BLaER1 treated with 17β-estradiol and CSF1 and Interleukin-3, amounts not matched to agents 10 nM and 100 nM (cell line): ENCODE data around the gene FCN3.

Source experiments
- H3K27ac ChIP-seq, 11 experiments: shearing (Covaris generic); formaldehyde crosslinking; 2 replicates each; pipeline ENCODE4 v1.8.1; 2022
- H3K27me3 ChIP-seq, 11 experiments: shearing (Covaris generic); formaldehyde crosslinking; 2 replicates each; pipeline ENCODE4 v1.8.1; 2022
- H3K36me3 ChIP-seq, 11 experiments: shearing (Covaris generic); formaldehyde crosslinking; 2 replicates each; pipeline ENCODE4 v1.8.1; 2022
- H3K4me1 ChIP-seq, 10 experiments: shearing (Covaris generic); formaldehyde crosslinking; 2 replicates each; pipeline ENCODE4 v1.8.1; 2022
- H3K4me2 ChIP-seq, 11 experiments: shearing (Covaris generic); formaldehyde crosslinking; 2 replicates each; pipeline ENCODE4 v1.8.1; 2022
- H3K4me3 ChIP-seq, 10 experiments: shearing (Covaris generic); formaldehyde crosslinking; 2 replicates each; pipeline ENCODE4 v1.8.1; 2022
- H3K9ac ChIP-seq, 11 experiments: shearing (Covaris generic); formaldehyde crosslinking; 2 replicates each; pipeline ENCODE4 v1.8.1; 2022
- H3K9me3 ChIP-seq, 11 experiments: shearing (Covaris generic); formaldehyde crosslinking; replicated peaks in 1 of 11; 2 replicates each; pipeline ENCODE4 v1.8.1; 2022
- H4K20me1 ChIP-seq, 11 experiments: shearing (Covaris generic); formaldehyde crosslinking; 2 replicates each; pipeline ENCODE4 v1.8.1; 2022
- Cebpa-rat ChIP-seq, 11 experiments: shearing (Covaris generic); IDR thresholded peaks; 2 replicates each; pipeline ENCODE4 v1.8.1; 2022

FCN3 gene

DNA sequence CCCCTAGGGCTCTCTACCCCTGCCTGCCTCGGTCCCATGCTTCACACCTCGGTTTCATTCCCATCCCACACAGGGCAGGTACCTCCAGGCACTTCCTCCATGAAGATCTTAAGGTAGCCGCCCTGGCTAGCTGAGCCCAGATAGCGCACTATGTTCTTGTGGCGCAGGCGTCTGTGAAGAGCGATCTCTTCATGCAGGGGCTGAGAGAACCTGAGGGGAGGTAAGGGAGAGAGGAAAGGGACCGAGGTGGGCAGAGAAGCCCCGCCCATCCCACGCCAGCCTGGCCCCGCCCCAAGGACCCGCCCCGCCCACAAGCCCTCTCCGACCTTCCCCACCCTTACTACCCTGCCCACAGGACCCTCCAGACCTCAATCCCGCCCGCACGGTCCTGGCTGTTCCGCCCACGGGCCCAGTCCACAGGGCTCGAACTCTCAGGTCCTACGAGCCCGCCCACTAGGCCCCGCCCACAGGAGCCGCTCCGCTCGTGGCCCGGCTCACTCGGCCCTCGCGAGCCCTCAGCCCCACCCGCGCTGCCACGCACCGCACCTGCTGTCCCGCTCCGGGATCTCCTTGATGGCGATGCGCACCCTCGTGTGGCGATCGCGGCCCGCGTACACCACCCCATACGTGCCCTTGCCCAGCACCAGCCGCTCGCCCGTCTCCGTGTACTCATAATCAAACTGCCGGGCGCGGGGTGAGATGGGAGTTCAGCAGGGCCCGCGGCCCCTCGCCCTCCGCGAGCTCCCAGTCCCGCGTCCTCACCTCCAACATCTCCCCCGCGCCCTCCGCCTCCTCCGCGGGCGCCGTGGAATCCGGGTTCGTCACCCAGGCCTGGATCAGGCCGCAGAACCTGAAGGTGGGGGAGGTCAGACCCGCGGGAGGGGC is 14.2 kb downstream of the FCN3 start:
- H3K9me3 ChIP-seq, result no peaks in the 10 kb centered on the region
- peaks cover 0 to 55% (median 0%) of the 10 kb centered on the region in 11 experiments; a peak in 9 of 22 replicates for H3K36me3 ChIP-seq
- peak overlapping the region in 10 of 11 experiments; percentile 23 to 73 (median 58); a peak in 17 of 22 replicates for H3K9ac ChIP-seq
- peaks cover 0 to 22% (median 16%) of the 10 kb centered on the region in 11 experiments; a peak in 15 of 22 replicates for H3K27me3 ChIP-seq
- peaks cover 0 to 48% (median 0%) of the 10 kb centered on the region in 11 experiments; a peak in 3 of 22 replicates for H4K20me1 ChIP-seq
- peak overlapping the region; percentile 82 to 95 (median 89) for H3K4me2 ChIP-seq
- H3K4me1 ChIP-seq, result peaks cover 43 to 74% (median 65%) of the 10 kb centered on the region in 10 experiments
- H3K27ac ChIP-seq, result peak overlapping the region in 1 of 11 experiments; percentile 35; a peak in 1 of 22 replicates
- no peak for TF ChIP-seq Cebpa-rat (IDR thresholded peaks at IDR 0.05)
- peak overlapping the region; percentile 49 to 68 (median 58) for H3K4me3 ChIP-seq

DNA sequence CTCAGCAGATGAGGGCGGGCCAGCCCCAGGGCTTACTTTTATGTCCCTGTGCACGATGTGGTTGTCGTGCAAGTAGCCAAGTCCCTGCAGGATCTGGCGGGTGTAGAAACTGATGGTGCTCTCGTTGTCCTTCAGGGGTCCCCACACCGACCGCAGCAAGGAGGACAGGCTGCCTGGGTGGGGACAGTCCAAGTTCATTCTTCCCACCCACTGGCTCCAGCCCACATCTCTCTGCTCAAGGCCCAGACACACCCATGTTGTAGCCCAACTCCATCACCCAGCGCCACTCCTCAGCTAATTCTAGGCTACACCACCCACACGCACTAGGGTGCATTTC is 14.8 kb downstream of the FCN3 start:
- Histone ChIP-seq H3K9me3 (no peaks in the 10 kb centered on the region), H3K4me3 (peak overlapping the region in 8 of 10 experiments; percentile 49 to 68 (median 59); a peak in 9 of 20 replicates), H3K27me3 (peaks cover 0 to 22% (median 16%) of the 10 kb centered on the region in 11 experiments; a peak in 15 of 22 replicates), H4K20me1 (peaks cover 0 to 47% (median 0%) of the 10 kb centered on the region in 11 experiments; a peak in 3 of 22 replicates), H3K4me2 (peak overlapping the region; percentile 82 to 95 (median 89)), H3K4me1 (peaks cover 37 to 71% (median 59%) of the 10 kb centered on the region in 10 experiments), H3K36me3 (peaks cover 0 to 60% (median 0%) of the 10 kb centered on the region in 11 experiments; a peak in 9 of 22 replicates), H3K9ac (peak overlapping the region in 2 of 11 experiments; percentile 24 to 55; a peak in 3 of 22 replicates), H3K27ac (no peak overlapping the region)
- no peak for TF ChIP-seq Cebpa-rat (IDR thresholded peaks at IDR 0.05)

DNA sequence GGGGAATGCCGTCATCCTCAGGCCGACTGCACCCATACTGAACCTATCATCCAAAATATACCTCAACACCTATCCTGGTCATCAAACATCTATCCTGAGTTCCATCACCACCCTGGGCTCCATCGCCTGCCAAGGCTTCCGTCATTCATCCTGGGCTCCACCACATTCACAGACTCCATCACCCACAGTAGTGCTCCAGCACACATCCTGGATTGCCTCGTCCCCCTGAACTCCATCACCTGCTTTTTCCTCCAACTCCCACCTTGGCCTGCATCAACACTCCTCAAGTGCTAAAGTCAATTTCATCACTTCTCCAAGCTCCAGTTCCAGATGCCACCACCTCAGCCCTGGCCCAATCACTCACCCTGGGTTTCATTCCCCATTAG is 15.7 kb downstream of the FCN3 start:
- peaks cover 0 to 43% (median 0%) of the 10 kb centered on the region in 11 experiments; a peak in 3 of 22 replicates for H4K20me1 ChIP-seq
- no peak for TF ChIP-seq Cebpa-rat (IDR thresholded peaks at IDR 0.05)
- peaks cover 29 to 62% (median 50%) of the 10 kb centered on the region in 10 experiments for H3K4me1 ChIP-seq
- H3K9ac ChIP-seq, result no peak overlapping the region
- no peaks in the 10 kb centered on the region for H3K9me3 ChIP-seq
- H3K4me3 ChIP-seq, result no peak overlapping the region
- peak overlapping the region in 3 of 11 experiments; percentile 82 to 86 (median 83); a peak in 5 of 22 replicates for H3K4me2 ChIP-seq
- H3K36me3 ChIP-seq, result peaks cover 0 to 53% (median 0%) of the 10 kb centered on the region in 11 experiments; a peak in 9 of 22 replicates
- H3K27me3 ChIP-seq, result peaks cover 0 to 22% (median 16%) of the 10 kb centered on the region in 11 experiments; a peak in 15 of 22 replicates
- no peak overlapping the region for H3K27ac ChIP-seq

DNA sequence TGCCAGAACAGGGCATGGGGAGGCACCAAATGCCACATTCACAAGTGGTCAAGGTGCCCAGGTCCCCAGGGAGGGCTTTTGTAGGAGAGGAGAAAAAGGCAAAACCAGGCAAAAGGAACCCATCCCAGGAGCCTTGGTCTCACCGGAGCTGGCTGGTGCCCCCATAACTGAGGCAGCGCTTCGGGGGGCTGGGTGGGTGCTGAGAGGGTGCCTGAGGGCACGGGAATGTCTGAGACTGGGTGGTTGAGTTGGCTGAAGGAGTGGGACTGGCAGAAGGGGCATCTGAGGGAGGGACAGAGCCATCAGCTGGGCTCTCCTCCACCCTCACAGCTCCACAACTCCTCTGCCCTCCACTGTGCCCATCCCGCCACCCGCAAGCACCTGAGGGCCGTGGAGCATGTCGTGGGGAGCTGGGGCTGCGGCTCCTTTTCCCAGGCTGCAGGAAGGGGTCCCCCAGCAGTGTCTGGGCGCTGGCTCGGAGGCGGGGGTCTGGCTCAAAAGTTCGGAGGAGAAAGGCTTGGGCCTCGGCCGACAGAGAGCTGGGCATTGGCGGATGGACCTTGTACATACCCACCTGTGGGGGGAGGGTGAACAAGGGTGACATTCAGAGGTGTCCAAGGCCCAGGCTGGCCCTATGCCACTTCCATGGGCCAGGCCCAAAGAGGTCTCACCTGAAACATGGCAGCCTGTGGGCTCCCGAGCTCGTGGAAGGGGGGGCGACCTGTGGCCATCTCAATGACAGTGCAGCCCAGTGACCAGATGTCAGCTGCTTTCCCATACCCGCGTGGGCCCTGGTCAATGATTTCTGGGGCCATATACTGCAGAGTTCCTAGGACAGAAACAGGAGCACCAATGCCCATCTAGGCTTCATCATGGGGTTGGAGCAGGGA is 16.3 kb downstream of the FCN3 start:
- peak overlapping the region; percentile 81 to 96 (median 90); a peak in 21 of 22 replicates for H3K4me2 ChIP-seq
- H3K36me3 ChIP-seq, result peaks cover 0 to 52% (median 6%) of the 10 kb centered on the region in 11 experiments; a peak in 12 of 22 replicates

DNA sequence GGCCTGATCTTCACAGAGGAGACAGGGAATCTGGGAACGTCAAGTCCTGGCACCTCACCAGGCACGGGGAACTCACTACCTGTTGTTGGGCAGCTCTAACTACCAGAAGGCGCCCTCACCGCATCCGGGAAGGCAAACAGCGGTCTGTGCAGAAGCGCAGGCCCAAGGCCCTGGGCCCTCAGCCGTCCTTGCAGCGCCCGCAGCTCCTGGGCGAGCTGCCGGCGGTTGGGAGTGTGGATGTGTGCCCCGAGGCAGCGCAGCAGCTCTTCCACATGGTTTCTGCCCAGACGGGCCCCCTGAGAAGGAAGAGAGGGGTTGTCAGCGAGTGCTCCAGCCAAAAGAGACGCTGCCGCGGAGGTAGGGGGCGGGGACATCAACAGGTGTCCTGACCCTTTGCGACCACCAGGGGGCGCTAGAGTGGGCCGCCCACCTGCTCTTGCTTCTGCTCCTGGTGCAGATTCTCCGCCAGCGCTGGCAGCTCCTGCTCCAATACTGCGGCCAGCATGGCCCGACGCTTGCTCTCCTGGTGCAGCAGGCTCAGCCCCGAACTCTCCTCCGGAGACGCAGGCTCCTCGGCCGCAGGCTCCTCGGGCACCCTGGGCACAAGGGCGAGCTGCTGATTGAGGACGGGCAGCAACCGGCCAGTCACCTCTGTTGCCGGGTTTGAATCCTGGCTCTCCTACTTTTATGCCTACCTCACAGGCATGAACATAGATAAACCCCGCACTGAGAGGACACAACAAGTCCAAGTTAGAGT is 17.2 kb downstream of the FCN3 start:
- TF ChIP-seq Cebpa-rat (IDR thresholded peaks at IDR 0.05), result no peak
- Histone ChIP-seq H3K9me3 (no peaks in the 10 kb centered on the region), H3K4me3 (peak overlapping the region in 8 of 10 experiments; percentile 25 to 48 (median 40); a peak in 8 of 20 replicates), H3K4me2 (peak overlapping the region; percentile 81 to 96 (median 90)), H3K9ac (peak overlapping the region in 10 of 11 experiments; percentile 33 to 66 (median 54); a peak in 15 of 22 replicates), H3K4me1 (peaks cover 29 to 52% (median 41%) of the 10 kb centered on the region in 10 experiments), H3K27ac (peak overlapping the region in 6 of 11 experiments; percentile 28 to 53 (median 34); a peak in 5 of 22 replicates), H4K20me1 (peaks cover 0 to 52% (median 0%) of the 10 kb centered on the region in 11 experiments; a peak in 4 of 22 replicates), H3K27me3 (peaks cover 0 to 22% (median 16%) of the 10 kb centered on the region in 11 experiments; a peak in 15 of 22 replicates), H3K36me3 (peaks cover 0 to 47% (median 9%) of the 10 kb centered on the region in 11 experiments; a peak in 13 of 22 replicates)

More for the DNA sequence above, 16.3 kb downstream of the FCN3 start:
- H4K20me1 ChIP-seq, result peaks cover 0 to 49% (median 0%) of the 10 kb centered on the region in 11 experiments; a peak in 4 of 22 replicates
- no peak for TF ChIP-seq Cebpa-rat (IDR thresholded peaks at IDR 0.05)
- peaks cover 0 to 22% (median 16%) of the 10 kb centered on the region in 11 experiments; a peak in 15 of 22 replicates for H3K27me3 ChIP-seq
- H3K9ac ChIP-seq, result no peak overlapping the region
- H3K4me1 ChIP-seq, result peaks cover 29 to 56% (median 44%) of the 10 kb centered on the region in 10 experiments
- no peak overlapping the region for H3K4me3 ChIP-seq
- no peak overlapping the region for H3K27ac ChIP-seq
- H3K9me3 ChIP-seq, result no peaks in the 10 kb centered on the region

DNA sequence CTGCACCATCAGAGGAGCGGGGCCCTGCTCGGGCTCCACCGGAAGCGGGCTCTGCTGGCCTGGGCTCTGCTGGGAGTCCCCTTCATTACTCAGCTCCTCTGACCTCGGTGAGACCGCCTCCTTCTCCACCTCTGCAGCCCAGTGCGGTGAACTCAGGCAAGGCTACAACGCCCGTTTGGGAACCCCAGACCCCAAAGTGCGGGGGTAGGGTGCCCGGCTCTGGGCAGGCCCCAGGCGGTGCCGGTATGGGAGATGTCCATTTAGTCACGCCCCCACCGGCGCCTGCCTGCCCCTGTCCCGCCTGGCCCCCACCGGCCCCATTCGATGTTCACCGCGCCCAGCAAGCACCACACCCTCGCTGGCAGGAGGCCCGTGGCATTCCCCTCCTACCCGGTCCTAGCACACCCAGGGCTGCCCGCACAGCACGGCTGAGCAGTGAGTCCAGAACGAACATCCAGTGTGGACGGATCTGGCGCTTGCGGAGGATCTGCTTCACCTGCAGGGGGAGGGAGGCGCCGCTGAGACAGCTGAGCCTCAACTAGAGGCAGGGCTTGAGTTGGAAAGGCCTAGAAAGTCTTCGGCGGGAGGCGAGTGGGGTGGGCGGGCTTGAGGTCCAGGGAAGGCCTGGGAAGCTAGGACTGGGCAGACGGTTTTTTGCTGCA is 17.9 kb downstream of the FCN3 start:
- TF ChIP-seq Cebpa-rat (IDR thresholded peaks at IDR 0.05), result no peak
- H3K9ac ChIP-seq, result peak overlapping the region in 8 of 11 experiments; percentile 33 to 66 (median 61); a peak in 12 of 22 replicates
- H3K4me1 ChIP-seq, result peaks cover 29 to 52% (median 41%) of the 10 kb centered on the region in 10 experiments
- H3K9me3 ChIP-seq, result no peaks in the 10 kb centered on the region
- H4K20me1 ChIP-seq, result peaks cover 0 to 52% (median 0%) of the 10 kb centered on the region in 11 experiments; a peak in 4 of 22 replicates
- peaks cover 0 to 40% (median 11%) of the 10 kb centered on the region in 11 experiments; a peak in 13 of 22 replicates for H3K36me3 ChIP-seq
- peak overlapping the region in 2 of 10 experiments; percentile 34 to 43; a peak in 3 of 20 replicates for H3K4me3 ChIP-seq
- H3K4me2 ChIP-seq, result peak overlapping the region; percentile 81 to 96 (median 90)
- peak overlapping the region in 4 of 11 experiments; percentile 0 to 29 (median 6); a peak in 2 of 22 replicates for H3K27ac ChIP-seq
- peaks cover 0 to 22% (median 16%) of the 10 kb centered on the region in 11 experiments; a peak in 15 of 22 replicates for H3K27me3 ChIP-seq

DNA sequence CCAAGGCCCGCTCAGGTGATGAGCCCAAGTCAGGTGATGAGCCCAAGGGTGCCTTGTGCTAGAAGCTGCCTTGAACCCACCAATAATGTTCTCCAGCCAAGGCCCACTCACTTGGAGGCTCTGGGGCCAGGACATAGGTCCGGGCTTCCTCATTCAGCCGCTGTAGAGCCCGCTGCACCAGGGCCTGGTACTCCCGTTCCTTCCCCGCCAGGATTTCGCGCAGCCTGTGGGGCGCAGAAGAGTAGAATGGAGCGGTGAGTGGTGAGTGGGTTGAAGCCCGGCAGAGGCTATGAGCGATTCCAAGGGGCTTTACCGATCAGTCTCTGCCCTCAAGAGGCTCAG is 18.4 kb downstream of the FCN3 start:
- Histone ChIP-seq H4K20me1 (peaks cover 0 to 48% (median 0%) of the 10 kb centered on the region in 11 experiments; a peak in 4 of 22 replicates), H3K36me3 (peaks cover 3 to 45% (median 15%) of the 10 kb centered on the region in 11 experiments; a peak in 16 of 22 replicates), H3K4me2 (peak overlapping the region; percentile 81 to 96 (median 90)), H3K9ac (peak overlapping the region in 5 of 11 experiments; percentile 31 to 66 (median 64); a peak in 4 of 22 replicates), H3K4me1 (peaks cover 29 to 49% (median 41%) of the 10 kb centered on the region in 10 experiments), H3K27ac (0 out of 22 replicates have a peak overlapping the region, but pooled peaks of 3 of the 11 experiments have one; percentile 0 to 9 (median 4)), H3K9me3 (no peaks in the 10 kb centered on the region), H3K4me3 (0 out of 20 replicates have a peak overlapping the region, but pooled peaks of 2 of the 10 experiments have one; percentile 31 to 43), H3K27me3 (peaks cover 0 to 22% (median 16%) of the 10 kb centered on the region in 11 experiments; a peak in 15 of 22 replicates)
- TF ChIP-seq Cebpa-rat (IDR thresholded peaks at IDR 0.05), result no peak
